ENCODE data around the gene GSTA4. TPM values are rescaled to one million over a fixed set of nuclear protein-coding genes. Genes with fewer than 3 reads are reported as not detected.

GSTA4 gene
- total and polyA plus RNA-seq, 2 donors (not counting 3 experiments of a cell fraction or from before 2014, with no cell fraction given): 15.0 to 24.6 TPM

- ChIA-PET POLR2A (no interaction called here), CTCF (interaction anchor here (1.2 to 1.7 kb wide), 2 partner anchors 10 to 19 kb away, joined by 4 to 6 read pairs; no protein-coding TSS in a partner anchor)
- intact Hi-C loops (cut with micrococcal nuclease): no loop called here
Measured at GRCh38 chr6:53015486-53015885, 20.4 kb upstream of the GSTA4 start.

More at GRCh38 chr6:53015486-53015885, 20.4 kb upstream of the GSTA4 start:
- Histone ChIP-seq H3K9me3 (replicated peaks; ENCODE audit: control insufficient read depth, insufficient read depth, low read length) (no peaks in the 10 kb centered on the region), H4K20me1 (replicated peaks; ENCODE audit: control insufficient read depth, extremely low read depth, insufficient read depth, low read length) (no peaks in the 10 kb centered on the region), H3K36me3 (ENCODE audit: control insufficient read depth in 2 of 2, extremely low read depth in 1 of 2, insufficient read depth in 2 of 2, low read length in 2 of 2) (peaks cover 2 to 32% of the 10 kb centered on the region in 2 experiments), H3K4me3 (replicated peaks in 1 of 3; ENCODE audit: insufficient read depth in 1 of 3, low read depth in 1 of 3, low read length in 3 of 3) (no peak overlapping the region), H3K27ac (ENCODE audit: insufficient read depth, low read depth, low read length) (no peak overlapping the region), H3K79me2 (ENCODE audit: control insufficient read depth, insufficient read depth, low read length) (no peaks in the 10 kb centered on the region), H3K4me2 (ENCODE audit: insufficient read depth, low read length) (no peak overlapping the region), H2AFZ (ENCODE audit: low read depth, low read length) (no peak overlapping the region), H3K4me1 (ENCODE audit: control insufficient read depth, extremely low read depth, insufficient read depth, low read length) (no peaks in the 10 kb centered on the region), H3K27me3 (ENCODE audit: control insufficient read depth in 2 of 2, insufficient read depth in 2 of 2, low read length in 2 of 2) (no peaks in the 10 kb centered on the region), H3K9me1 (replicated peaks; ENCODE audit: control insufficient read depth, extremely low read depth, insufficient read depth, low read length) (no peaks in the 10 kb centered on the region), H3K9ac (replicated peaks; ENCODE audit: extremely low read depth, insufficient read depth, low read length) (no peak overlapping the region)
- TF ChIP-seq EZH2 (IDR thresholded peaks at IDR 0.05; ENCODE audit: borderline replicate concordance, low read depth, low read length, severe bottlenecking) (no peak), POLR2A (IDR thresholded peaks at IDR 0.05; ENCODE audit: low read depth, low read length) (no peak), MYC (IDR thresholded peaks at IDR 0.05; ENCODE audit: low read depth, low read length) (no peak), GATA2 (IDR thresholded peaks at IDR 0.05; ENCODE audit: insufficient read depth, insufficient read length, low read depth, low read length) (no peak), POLR2AphosphoS5 (IDR thresholded peaks at IDR 0.05; ENCODE audit: insufficient read depth, low read depth, low read length) (no peak), JUN (IDR thresholded peaks at IDR 0.05; ENCODE audit: borderline replicate concordance, insufficient read depth, insufficient read length, low read depth) (no peak), MAX (IDR thresholded peaks at IDR 0.05; ENCODE audit: insufficient read depth, insufficient read length) (no peak), FOS (IDR thresholded peaks at IDR 0.05; ENCODE audit: borderline replicate concordance, insufficient read depth, low read length) (no peak)
- TF ChIP-seq, protein P1, sequence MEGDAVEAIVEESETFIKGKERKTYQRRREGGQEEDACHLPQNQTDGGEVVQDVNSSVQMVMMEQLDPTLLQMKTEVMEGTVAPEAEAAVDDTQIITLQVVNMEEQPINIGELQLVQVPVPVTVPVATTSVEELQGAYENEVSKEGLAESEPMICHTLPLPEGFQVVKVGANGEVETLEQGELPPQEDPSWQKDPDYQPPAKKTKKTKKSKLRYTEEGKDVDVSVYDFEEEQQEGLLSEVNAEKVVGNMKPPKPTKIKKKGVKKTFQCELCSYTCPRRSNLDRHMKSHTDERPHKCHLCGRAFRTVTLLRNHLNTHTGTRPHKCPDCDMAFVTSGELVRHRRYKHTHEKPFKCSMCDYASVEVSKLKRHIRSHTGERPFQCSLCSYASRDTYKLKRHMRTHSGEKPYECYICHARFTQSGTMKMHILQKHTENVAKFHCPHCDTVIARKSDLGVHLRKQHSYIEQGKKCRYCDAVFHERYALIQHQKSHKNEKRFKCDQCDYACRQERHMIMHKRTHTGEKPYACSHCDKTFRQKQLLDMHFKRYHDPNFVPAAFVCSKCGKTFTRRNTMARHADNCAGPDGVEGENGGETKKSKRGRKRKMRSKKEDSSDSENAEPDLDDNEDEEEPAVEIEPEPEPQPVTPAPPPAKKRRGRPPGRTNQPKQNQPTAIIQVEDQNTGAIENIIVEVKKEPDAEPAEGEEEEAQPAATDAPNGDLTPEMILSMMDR (IDR thresholded peaks at IDR 0.05; ENCODE audit: extremely low read depth in 1 of 2, insufficient read depth in 1 of 2, low read depth in 1 of 2, low read length in 2 of 2): no peak
- dilution Hi-C loops (cut with MboI; ENCODE audit: extremely low pct_ligation_motif_present, low sequenced_read_pairs): no loop called here
- no TSS peak for BruUV-seq (replicated peaks)
- DNase-seq (ENCODE audit: low read depth, low spot score): no peak
- no peak for FAIRE-seq

Measured in endothelial cell of umbilical vein (primary cell).